Nephron (organoid): ENCODE results near the gene TTC6.
A peak's percentile ranks its signal among the peaks of the same experiment; 100 is the strongest.

Experiments
- H3K27ac Mint-ChIP-seq, 3 experiments: 2 replicates each; pipeline ENCODE4 v1.8.0; 2020; ENCODE audit warnings: mixed read lengths in 3 of 3, mild to moderate bottlenecking in 2 of 3, moderate library complexity in 1 of 3
- H3K27me3 Mint-ChIP-seq: 2 replicates; pipeline ENCODE4 v1.8.0; 2021; ENCODE audit warnings: low read depth, mild to moderate bottlenecking, moderate library complexity, mixed read lengths
- H3K36me3 Mint-ChIP-seq: 2 replicates; pipeline ENCODE4 v1.8.0; 2020; ENCODE audit warnings: low read depth, mixed read lengths
- H3K4me1 Mint-ChIP-seq: 2 replicates; pipeline ENCODE4 v1.8.0; 2020; ENCODE audit warnings: mixed read lengths
- H3K4me3 Mint-ChIP-seq, 3 experiments: 2 replicates each; pipeline ENCODE4 v1.8.0; 2020; ENCODE audit warnings: mild to moderate bottlenecking in 3 of 3, mixed read lengths in 3 of 3, moderate library complexity in 2 of 3
- H3K9me3 Mint-ChIP-seq: 2 replicates; pipeline ENCODE4 v1.8.0; 2020; ENCODE audit warnings: mixed read lengths
- CTCF ChIP-seq, 3 experiments: fragments of 200-600 bp; sonication (generic); IDR thresholded peaks; one replicate each; pipeline ENCODE4 v1.5.0; 2021; ENCODE audit warnings: antibody characterized with exemption in 3 of 3; ENCODE audit not compliant: unreplicated experiment in 3 of 3

TTC6 gene

DNA sequence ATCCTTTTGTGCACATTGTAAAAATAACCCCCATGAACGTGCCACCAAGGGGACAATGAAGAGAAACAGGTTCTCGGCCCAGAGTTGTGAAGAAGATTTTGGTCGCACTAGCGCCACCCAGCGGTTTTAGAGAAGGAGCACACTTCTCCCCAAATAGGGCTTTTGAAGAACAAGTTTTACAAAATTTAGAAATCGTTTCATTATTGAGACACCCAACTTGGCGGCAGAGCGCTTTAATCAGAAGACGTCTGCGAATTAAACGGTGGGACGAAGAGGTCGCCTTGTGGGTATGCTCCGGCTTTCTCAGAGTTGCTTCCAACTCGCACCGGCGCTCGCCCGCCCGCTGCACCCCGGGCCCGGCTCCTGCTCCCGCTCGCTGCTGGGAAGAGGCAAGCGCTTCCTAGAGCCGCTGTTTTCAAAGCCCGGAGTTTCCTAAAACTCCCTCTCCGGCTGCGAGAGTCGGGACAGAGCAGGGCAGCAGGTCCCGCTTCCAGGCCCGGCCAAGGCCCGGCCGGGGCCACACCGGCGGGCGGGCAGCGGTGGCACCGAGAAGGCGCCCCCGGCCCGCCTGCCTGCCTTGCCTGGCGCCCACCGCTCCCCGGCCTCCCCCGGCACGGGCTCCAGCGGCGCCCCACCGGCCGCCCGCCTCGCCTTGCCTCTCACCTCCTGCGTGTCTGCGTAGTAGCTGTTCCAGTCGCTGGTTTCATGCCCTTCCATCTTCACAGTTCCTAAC lies 1.0 kb upstream of the TTC6 start:
- Mint-ChIP-seq H3K27ac (peak overlapping the region in 1 of 3 experiments; percentile 17), H3K4me1 (peaks cover 33% of the 10 kb centered on the region), H3K9me3 (no peaks in the 10 kb centered on the region), H3K36me3 (no peaks in the 10 kb centered on the region), H3K4me3 (peak overlapping the region; percentile 77 to 84 (median 81)), H3K27me3 (peaks cover 100% of the 10 kb centered on the region)
- peak; percentile 76 to 84 (median 78) for TF ChIP-seq CTCF (IDR thresholded peaks at IDR 0.05; ENCODE audit: unreplicated experiment in 3 of 3)

- Mint-ChIP-seq H3K4me1 (peaks cover 37% of the 10 kb centered on the region), H3K9me3 (no peaks in the 10 kb centered on the region), H3K36me3 (no peaks in the 10 kb centered on the region), H3K27me3 (peaks cover 100% of the 10 kb centered on the region), H3K27ac (no peak overlapping the region), H3K4me3 (peak overlapping the region; percentile 76 to 81 (median 79))
- no peak for TF ChIP-seq CTCF (IDR thresholded peaks at IDR 0.05; ENCODE audit: unreplicated experiment in 3 of 3)
These were observed 586 bp downstream of the TTC6 start for GRCh38 chr14:37595809-37596621.

- H3K4me1 Mint-ChIP-seq, result peaks cover 33% of the 10 kb centered on the region
- H3K27me3 Mint-ChIP-seq, result peaks cover 100% of the 10 kb centered on the region
- no peaks in the 10 kb centered on the region for H3K9me3 Mint-ChIP-seq
- H3K27ac Mint-ChIP-seq, result no peak overlapping the region
- H3K36me3 Mint-ChIP-seq, result no peaks in the 10 kb centered on the region
- no peak for TF ChIP-seq CTCF (IDR thresholded peaks at IDR 0.05; ENCODE audit: unreplicated experiment in 3 of 3)
- H3K4me3 Mint-ChIP-seq, result peak overlapping the region; percentile 13 to 76 (median 52)
These were observed 1.5 kb downstream of the TTC6 start for GRCh38 chr14:37596790-37597472.

DNA sequence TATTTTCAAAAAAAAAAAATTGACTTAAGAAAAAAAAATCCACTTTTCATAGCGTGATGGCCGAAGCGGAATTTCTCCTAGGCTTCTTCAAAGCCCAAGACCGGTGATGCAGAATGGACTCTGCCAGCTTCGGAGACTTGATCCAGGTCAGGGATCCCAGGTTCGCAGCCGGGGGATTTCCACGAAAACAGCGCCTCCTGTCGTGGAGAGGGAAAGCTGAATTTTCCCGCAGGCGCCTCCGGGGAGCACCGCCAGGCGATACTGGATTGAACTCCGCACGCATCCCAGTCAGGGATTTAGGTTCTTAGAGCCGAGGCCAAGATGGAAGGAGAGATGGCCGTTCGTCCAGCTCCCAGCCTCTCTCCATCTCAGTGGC lies 2.1 kb downstream of the TTC6 start:
- Mint-ChIP-seq H3K36me3 (no peaks in the 10 kb centered on the region), H3K27me3 (peaks cover 100% of the 10 kb centered on the region), H3K4me1 (peaks cover 33% of the 10 kb centered on the region), H3K4me3 (peak overlapping the region; percentile 41 to 64 (median 41)), H3K9me3 (no peaks in the 10 kb centered on the region), H3K27ac (no peak overlapping the region)
- TF ChIP-seq CTCF (IDR thresholded peaks at IDR 0.05; ENCODE audit: unreplicated experiment in 3 of 3), result peak; percentile 26 to 37 (median 31)

DNA sequence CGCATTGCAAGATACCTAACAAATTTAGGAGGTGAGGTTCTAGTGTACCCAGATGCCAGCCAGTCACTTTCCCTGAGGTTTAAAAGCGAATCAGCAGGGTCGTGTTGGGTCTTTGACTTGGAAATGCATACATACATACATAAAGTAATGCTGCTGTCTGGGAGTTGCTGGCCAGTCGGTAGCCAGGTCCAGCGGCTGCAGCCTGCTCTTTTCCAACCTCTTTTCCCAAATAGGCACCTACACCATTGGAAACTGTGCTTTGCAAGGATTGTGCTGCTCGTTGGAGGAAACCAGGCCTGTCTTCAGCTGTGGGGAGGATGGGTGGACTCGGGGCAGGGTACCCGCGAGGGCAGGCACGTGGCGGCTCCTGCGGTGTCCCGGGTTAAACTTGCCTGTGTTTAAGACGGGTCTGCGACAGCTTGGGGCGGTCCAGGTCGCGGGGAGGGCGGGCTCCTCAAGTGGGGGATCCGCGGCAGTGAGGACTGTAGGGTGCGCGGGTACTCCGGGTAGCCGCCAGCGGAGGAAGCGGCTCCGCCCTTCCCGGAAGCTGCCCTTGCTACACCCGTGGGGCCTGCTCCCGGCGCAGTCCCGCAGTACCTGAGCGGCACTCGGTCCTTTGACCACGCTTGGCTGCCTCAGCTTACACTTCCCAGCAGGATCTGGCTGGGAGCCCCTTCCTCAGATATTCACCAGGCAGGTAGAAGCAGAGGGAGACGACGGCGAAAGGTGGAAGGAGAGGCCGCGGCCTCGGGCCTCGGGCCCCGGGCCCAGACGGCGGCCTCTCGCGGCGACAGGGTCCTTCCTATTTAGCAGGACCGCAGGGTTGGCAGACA lies 2.7 kb downstream of the TTC6 start:
- Mint-ChIP-seq H3K27ac (no peak overlapping the region), H3K4me3 (peak overlapping the region; percentile 54 to 64 (median 58)), H3K4me1 (peaks cover 33% of the 10 kb centered on the region), H3K36me3 (no peaks in the 10 kb centered on the region), H3K9me3 (no peaks in the 10 kb centered on the region), H3K27me3 (peaks cover 100% of the 10 kb centered on the region)
- no peak for TF ChIP-seq CTCF (IDR thresholded peaks at IDR 0.05; ENCODE audit: unreplicated experiment in 3 of 3)
